T-cell (primary cell): ENCODE measurements around the gene HSPA9. TPM values are rescaled to one million over a fixed set of nuclear protein-coding genes. Genes with fewer than 3 reads are reported as not detected.

Experiments
- ATAC-seq, 4 experiments: fragments of 200-7000 bp in 3 of 4; fragments of 150-1000 bp in 1 of 4; cut with Tn5 transposase; replicated peaks in 1 of 4; 1 replicate in 3 of 4; 2 replicates in 1 of 4; pipeline ENCODE4 v1.10.0; 2021; ENCODE audit warnings: moderate library complexity in 3 of 4, mild to moderate bottlenecking in 2 of 4, moderate number of reproducible peaks in 1 of 4
- CTCF ChIA-PET, 2 donors: fragments of 300-600 bp; sonication (Branson Sonifier 250); formaldehyde crosslinking; loops; one replicate each; lab custom pipeline; 2022; ENCODE audit warnings: antibody characterized with exemption in 2 of 2; lab: Charles Lee
- POLR2A ChIA-PET, 2 donors: fragments of 300-600 bp; sonication (Branson Sonifier 250); formaldehyde crosslinking; loops; one replicate each; lab custom pipeline; 2022; ENCODE audit warnings: antibody characterized with exemption in 2 of 2; lab: Charles Lee
- DNase-seq, 35 experiments: peaks; one replicate each; pipeline versions ENCODE4 v3.0.0 to v3.0.0-alpha.2; 2013 to 2023
- H3K27ac ChIP-seq: one replicate; pipeline ENCODE4 v1.5.1; 2013; ENCODE audit warnings: low read length
- H3K27me3 ChIP-seq, 2 experiments: replicated peaks in 1 of 2; 1 replicate in 1 of 2; 2 replicates in 1 of 2; pipeline versions ENCODE4 v1.6.1 to v1.7.0; 2013; ENCODE audit warnings: low read length in 1 of 2, mixed read lengths in 1 of 2; ENCODE audit not compliant: control insufficient read depth in 2 of 2, insufficient read depth in 2 of 2; ENCODE audit errors: extremely low read depth in 1 of 2
- H3K36me3 ChIP-seq, 2 donors: 1 replicate in 1 of 2; 2 replicates in 1 of 2; pipeline versions ENCODE4 v1.6.1 to v1.7.0; 2013; ENCODE audit warnings: low read length in 1 of 2; ENCODE audit not compliant: control insufficient read depth in 2 of 2, insufficient read depth in 1 of 2; ENCODE audit errors: extremely low read depth in 1 of 2
- H3K4me1 ChIP-seq, 2 experiments: 1 replicate in 1 of 2; 2 replicates in 1 of 2; pipeline versions ENCODE4 v1.6.1 to v1.7.0; 2013; ENCODE audit warnings: low read length in 2 of 2, mixed read lengths in 1 of 2; ENCODE audit not compliant: insufficient read depth in 2 of 2, control insufficient read depth in 1 of 2; ENCODE audit errors: extremely low read depth in 1 of 2
- H3K4me3 ChIP-seq, 2 donors: 1 replicate in 1 of 2; 2 replicates in 1 of 2; pipeline versions ENCODE4 v1.5.1 to v1.7.0; 2013; ENCODE audit warnings: mild to moderate bottlenecking in 2 of 2, low read length in 1 of 2, moderate library complexity in 1 of 2; ENCODE audit not compliant: control insufficient read depth in 1 of 2; ENCODE audit errors: extremely low read depth in 1 of 2
- H3K9me3 ChIP-seq: 2 replicates; pipeline ENCODE4 v1.7.0; 2013
- H3K27ac Mint-ChIP-seq, 2 donors: one replicate each; pipeline ENCODE4 v1.8.0; 2020 to 2021; ENCODE audit warnings: mild to moderate bottlenecking in 2 of 2, mixed read lengths in 2 of 2
- H3K27me3 Mint-ChIP-seq, 2 donors: one replicate each; pipeline ENCODE4 v1.8.0; 2021 to 2022; ENCODE audit warnings: mixed read lengths in 2 of 2
- H3K36me3 Mint-ChIP-seq: one replicate; pipeline ENCODE4 v1.8.0; 2021; ENCODE audit warnings: mixed read lengths
- H3K4me1 Mint-ChIP-seq, 3 donors: one replicate each; pipeline ENCODE4 v1.8.0; 2020 to 2022; ENCODE audit warnings: mixed read lengths in 3 of 3, mild to moderate bottlenecking in 1 of 3
- H3K4me3 Mint-ChIP-seq, 3 donors: one replicate each; pipeline ENCODE4 v1.8.0; 2020 to 2022; ENCODE audit warnings: mild to moderate bottlenecking in 3 of 3, mixed read lengths in 3 of 3, moderate library complexity in 3 of 3
- H3K9me3 Mint-ChIP-seq, 3 donors: one replicate each; pipeline ENCODE4 v1.8.0; 2020 to 2022; ENCODE audit warnings: mixed read lengths in 3 of 3
- WGBS: methylation state at CpG from one replicate; pipeline ENCODE4 v1.1.5; 2013; ENCODE audit warnings: missing lambda C conversion rate; ENCODE audit not compliant: insufficient coverage; 5-methylcytosine and 5-hydroxymethylcytosine counted together
- total RNA-seq, 35 experiments: library from RNA in 6 of 35; stranded (reverse) in 6 of 35; fragments of 120-200 nt in 1 of 35; gene quantifications; one replicate each; pipeline versions ENCODE4 v1.2.1 to v1.2.4 and lab custom pipeline; 2013 to 2026

HSPA9 gene
- total RNA-seq, 5 donors from 2014 or later (not counting 1 experiment from before 2014, with no cell fraction given): 148 to 299 (median 162) TPM

GRCh38 chr5:138568061-138568824 is 7.0 kb downstream of the HSPA9 start:
- H3K4me3 Mint-ChIP-seq: no peak overlapping the region
- ATAC-seq (no peak), DNase-seq (no peak)
- no peaks in the 10 kb centered on the region for H3K9me3 Mint-ChIP-seq
- H3K27ac Mint-ChIP-seq: peak overlapping the region; percentile 41 to 64
- ChIA-PET CTCF (interaction anchor here (0.6 to 1.5 kb wide), 3 partner anchors 20 to 105 kb away, joined by 3 to 4 read pairs (median 4); partner anchors contain the start of gene ETF1 (in 1 of the 2)), POLR2A (interaction anchor here in 1 of 2 donors (0.5 to 1.4 kb wide), 2 partner anchors 19 to 25 kb away, joined by 4 to 6 read pairs; partner anchors contain the start of gene ETF1)
- peaks cover 2 to 38% of the 10 kb centered on the region in 2 experiments for H3K4me1 ChIP-seq
- no peaks in the 10 kb centered on the region for H3K27me3 Mint-ChIP-seq
- H3K27ac ChIP-seq: no peak overlapping the region
- no peak overlapping the region for H3K4me3 ChIP-seq
- peaks cover 58% of the 10 kb centered on the region for H3K36me3 Mint-ChIP-seq
- H3K27me3 ChIP-seq: no peaks in the 10 kb centered on the region
- no peaks in the 10 kb centered on the region for H3K9me3 ChIP-seq
- WGBS: 98% methylated on average over 8 of the region's 16 CpGs
- peaks cover 15 to 91% of the 10 kb centered on the region in 2 donors for H3K36me3 ChIP-seq
- peaks cover 47 to 76% (median 66%) of the 10 kb centered on the region in 3 donors for H3K4me1 Mint-ChIP-seq

GRCh38 chr5:138566792-138567191 is 8.4 kb downstream of the HSPA9 start:
- DNase-seq: no peak
- H3K27ac Mint-ChIP-seq: peak overlapping the region; percentile 81 to 92
- no peak for ATAC-seq
- Histone ChIP-seq H3K36me3 (peaks cover 15 to 83% of the 10 kb centered on the region in 2 donors), H3K4me1 (peaks cover 2 to 35% of the 10 kb centered on the region in 2 experiments), H3K27me3 (no peaks in the 10 kb centered on the region), H3K9me3 (no peaks in the 10 kb centered on the region), H3K27ac (peak overlapping the region; percentile 87), H3K4me3 (no peak overlapping the region)
- H3K27me3 Mint-ChIP-seq: no peaks in the 10 kb centered on the region
- H3K4me1 Mint-ChIP-seq: peaks cover 42 to 70% (median 60%) of the 10 kb centered on the region in 3 donors
- no peak overlapping the region for H3K4me3 Mint-ChIP-seq
- POLR2A ChIA-PET: interaction anchor here (0.6 to 1.5 kb wide), 4 partner anchors 9 to 13 kb away, joined by 3 to 11 read pairs (median 5); partner anchors contain the start of gene HSPA9 (in 1 of the 2)
- 72% methylated on average over 3 of the region's 3 CpGs for WGBS
- H3K36me3 Mint-ChIP-seq: peaks cover 55% of the 10 kb centered on the region
- CTCF ChIA-PET: interaction anchor here (0.7 to 1.9 kb wide), 4 partner anchors 19 to 746 kb away, joined by 3 to 9 read pairs (median 6); partner anchors contain the start of genes ETF1 (in 1 of the 2) and REEP2 (in 1 of the 2)
- H3K9me3 Mint-ChIP-seq: no peaks in the 10 kb centered on the region

GRCh38 chr5:138565100-138565821 is 9.9 kb downstream of the HSPA9 start:
- ATAC-seq: peak; percentile 79 to 94 (median 85)
- 42% methylated on average over 2 of the region's 7 CpGs for whole genome bisulfite sequencing
- peak in 24 of 35 experiments; percentile 19 to 83 (median 36) for DNase-seq
- peaks cover 47 to 72% (median 63%) of the 10 kb centered on the region in 3 donors for H3K4me1 Mint-ChIP-seq
- H3K4me3 Mint-ChIP-seq: peak overlapping the region; percentile 26 to 39 (median 34)
- H3K9me3 Mint-ChIP-seq: no peaks in the 10 kb centered on the region
- peaks cover 2 to 35% of the 10 kb centered on the region in 2 experiments for H3K4me1 ChIP-seq
- H3K4me3 ChIP-seq: no peak overlapping the region
- H3K27me3 Mint-ChIP-seq: no peaks in the 10 kb centered on the region
- POLR2A ChIA-PET: interaction anchor here (0.5 to 1.6 kb wide), 6 partner anchors 10 to 41 kb away, joined by 3 to 7 read pairs (median 4); partner anchors contain the start of gene HSPA9 (in 1 of the 2)
- peak overlapping the region; percentile 87 for H3K27ac ChIP-seq
- H3K36me3 ChIP-seq: peaks cover 8 to 84% of the 10 kb centered on the region in 2 donors
- peaks cover 59% of the 10 kb centered on the region for H3K36me3 Mint-ChIP-seq
- H3K27ac Mint-ChIP-seq: peak overlapping the region; percentile 84 to 92
- no peaks in the 10 kb centered on the region for H3K9me3 ChIP-seq
- H3K27me3 ChIP-seq: no peaks in the 10 kb centered on the region
- CTCF ChIA-PET: interaction anchor here (0.9 to 1.9 kb wide), 4 partner anchors 10 to 61 kb away, joined by 3 to 13 read pairs (median 7); partner anchors contain the start of genes ETF1 (in 1 of the 2) and HSPA9 (in 1 of the 2)

- H3K9me3 ChIP-seq: no peaks in the 10 kb centered on the region
- no peaks in the 10 kb centered on the region for H3K9me3 Mint-ChIP-seq
- CTCF ChIA-PET: no interaction called here
- H3K36me3 Mint-ChIP-seq: peaks cover 68% of the 10 kb centered on the region
- H3K4me3 ChIP-seq: no peak overlapping the region
- peaks cover 8 to 84% of the 10 kb centered on the region in 2 donors for H3K36me3 ChIP-seq
- no peak overlapping the region for H3K4me3 Mint-ChIP-seq
- H3K27ac ChIP-seq: peak overlapping the region; percentile 87
- H3K27me3 Mint-ChIP-seq: no peaks in the 10 kb centered on the region
- ATAC-seq (no peak), DNase-seq (no peak)
- POLR2A ChIA-PET: interaction anchor here (0.6 to 1.0 kb wide), 3 partner anchors 10 to 17 kb away, joined by 6 to 8 read pairs (median 7); partner anchors contain the start of gene HSPA9 (in 1 of the 2)
- H3K27me3 ChIP-seq: no peaks in the 10 kb centered on the region
- 100% methylated on average over 3 of the region's 9 CpGs for WGBS
- peaks cover 48 to 70% (median 63%) of the 10 kb centered on the region in 3 donors for H3K4me1 Mint-ChIP-seq
- peak overlapping the region in 1 of 2 donors; percentile 92 for H3K27ac Mint-ChIP-seq
- peaks cover 2 to 35% of the 10 kb centered on the region in 2 experiments for H3K4me1 ChIP-seq
Observed at GRCh38 chr5:138564242-138564641, 11.0 kb downstream of the HSPA9 start.

- ATAC-seq: no peak
- Histone ChIP-seq H3K36me3 (peaks cover 11 to 84% of the 10 kb centered on the region in 2 donors), H3K27me3 (no peaks in the 10 kb centered on the region), H3K27ac (no peak overlapping the region), H3K4me1 (peaks cover 2 to 35% of the 10 kb centered on the region in 2 experiments), H3K9me3 (no peaks in the 10 kb centered on the region), H3K4me3 (no peak overlapping the region)
- no peaks in the 10 kb centered on the region for H3K27me3 Mint-ChIP-seq
- no peak for DNase-seq
- no peaks in the 10 kb centered on the region for H3K9me3 Mint-ChIP-seq
- H3K4me3 Mint-ChIP-seq: peak overlapping the region in 1 of 3 donors; percentile 11
- H3K27ac Mint-ChIP-seq: peak overlapping the region; percentile 11 to 13
- POLR2A ChIA-PET: interaction anchor here in 1 of 2 donors (1.0 kb wide), 3 partner anchors 10 to 20 kb away, joined by 4 to 7 read pairs (median 6); partner anchors contain the start of gene HSPA9
- WGBS: 92% methylated on average over 3 of the region's 3 CpGs
- H3K4me1 Mint-ChIP-seq: peaks cover 48 to 63% (median 60%) of the 10 kb centered on the region in 3 donors
- H3K36me3 Mint-ChIP-seq: peaks cover 68% of the 10 kb centered on the region
- CTCF ChIA-PET: interaction anchor here (0.5 to 0.6 kb wide), 2 partner anchors 13 to 969 kb away, joined by 3 read pairs; no protein-coding TSS in a partner anchor
Observed at GRCh38 chr5:138563340-138564118, 11.7 kb downstream of the HSPA9 start.
